GM12872 (cell line): ENCODE results near the gene BTF3.

Source experiments
- CTCF ChIP-seq: IDR thresholded peaks from 3 replicates; pipeline ENCODE4 v1.5.1; 2011; ENCODE audit warnings: low read depth, mild to moderate bottlenecking, low read length, moderate library complexity; ENCODE audit not compliant: insufficient read depth

The BTF3 gene

DNA sequence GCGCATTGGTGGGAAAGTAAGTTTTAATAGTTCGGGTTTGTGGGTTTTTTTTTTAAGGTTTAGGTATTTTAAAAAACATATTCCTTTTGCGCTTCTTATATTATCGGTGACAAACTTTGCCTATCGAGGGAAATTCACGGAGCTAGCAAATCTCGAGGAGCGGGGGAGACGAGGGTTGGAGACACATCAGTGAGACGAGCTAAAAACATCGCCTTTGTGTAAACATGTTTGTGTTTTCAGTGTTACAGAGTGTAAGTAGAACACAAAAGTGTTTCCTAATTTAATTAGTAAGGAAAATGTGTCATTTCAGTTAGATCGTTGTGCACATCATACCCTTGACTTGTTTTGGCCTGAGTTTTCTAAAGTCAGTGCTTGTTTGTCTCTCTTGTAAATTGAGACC, 945 bp downstream of the BTF3 start:
- no peak for TF ChIP-seq CTCF

GRCh38 chr5:73499756-73500155, 1.5 kb downstream of the BTF3 start:
- TF ChIP-seq CTCF: no peak

DNA sequence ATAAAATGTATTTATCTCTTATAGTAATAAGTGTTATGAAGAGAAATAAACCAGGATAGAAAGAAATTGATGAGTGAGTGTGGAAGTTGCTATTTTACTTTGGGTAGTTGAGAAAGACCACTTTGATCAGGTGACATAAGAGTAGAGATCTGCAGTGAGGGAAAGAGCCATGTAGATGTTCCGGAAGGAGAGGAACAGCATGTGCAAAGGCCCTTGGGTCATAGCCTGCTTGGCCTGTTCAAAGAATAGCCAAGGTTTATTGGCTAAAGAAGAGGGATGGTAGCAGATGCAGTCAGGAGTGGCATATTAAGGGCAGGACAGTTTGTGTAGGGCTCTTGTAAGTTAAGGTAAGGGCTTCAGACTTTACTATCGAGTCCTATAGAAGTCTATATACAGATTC, 3.2 kb downstream of the BTF3 start:
- TF ChIP-seq CTCF: no peak

GRCh38 chr5:73506459-73506955, 8.3 kb downstream of the BTF3 start:
- no peak for TF ChIP-seq CTCF

DNA sequence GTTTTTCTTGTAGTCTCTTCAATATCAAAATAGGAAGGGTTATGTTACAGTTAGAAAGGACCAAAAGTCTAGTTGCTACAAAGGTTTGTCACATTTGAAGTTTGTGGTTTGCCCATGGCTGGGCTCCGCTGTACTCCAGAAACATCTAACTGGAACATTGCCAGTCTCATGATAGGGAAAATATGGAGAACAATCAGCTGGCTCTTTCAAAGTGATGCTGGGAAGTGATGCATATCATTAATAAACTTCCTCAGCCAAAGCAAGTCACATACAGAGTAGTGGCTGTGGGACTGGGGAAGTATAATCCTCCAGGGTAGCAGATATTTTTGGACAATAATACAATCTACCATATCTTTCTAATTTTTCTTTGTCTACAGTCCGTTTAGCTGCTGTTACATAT, 8.8 kb downstream of the BTF3 start:
- TF ChIP-seq CTCF: no peak

GRCh38 chr5:73513996-73514395, 15.8 kb downstream of the BTF3 start:
- no peak for TF ChIP-seq CTCF

GRCh38 chr5:73514418-73514817, 16.2 kb downstream of the BTF3 start:
- no peak for TF ChIP-seq CTCF

DNA sequence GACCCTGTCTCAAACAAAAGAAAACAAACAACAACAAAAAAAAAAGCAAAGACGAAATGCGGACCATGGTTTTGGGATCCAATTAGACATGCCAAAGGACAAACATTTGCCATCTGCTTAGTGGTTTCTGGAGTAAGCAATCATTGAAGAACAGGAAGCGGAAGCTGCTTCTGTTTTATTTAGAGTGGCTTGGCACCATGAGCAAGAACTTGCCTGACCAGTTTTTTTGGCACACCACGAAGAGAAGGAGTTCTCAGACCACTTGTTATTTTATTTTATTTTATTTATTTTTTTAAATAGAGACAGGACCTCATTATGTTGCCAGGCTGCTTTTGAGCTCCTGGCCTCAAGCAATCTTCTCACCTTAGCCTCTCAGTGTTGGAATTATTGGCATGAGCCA, 17.0 kb downstream of the BTF3 start:
- no peak for TF ChIP-seq CTCF
